Memory B cell (primary cell): Measurements from ENCODE around the gene DLG3.

Experiments
- ATAC-seq: fragments of 150-1000 bp; cut with Tn5 transposase; 2 replicates; pipeline ENCODE4 v1.10.0; 2021; ENCODE audit warnings: low read depth, mild to moderate bottlenecking, moderate library complexity
- DNase-seq, 2 donors: peaks; one replicate each; pipeline ENCODE4 v3.0.0; 2022; ENCODE audit warnings: low spot score in 2 of 2
- H3K27ac Mint-ChIP-seq: one replicate; pipeline ENCODE4 v1.8.0; 2022; ENCODE audit warnings: mild to moderate bottlenecking, moderate library complexity, mixed read lengths
- H3K27me3 Mint-ChIP-seq: one replicate; pipeline ENCODE4 v1.8.0; 2022; ENCODE audit warnings: mixed read lengths
- H3K36me3 Mint-ChIP-seq: one replicate; pipeline ENCODE4 v1.8.0; 2022; ENCODE audit warnings: mild to moderate bottlenecking, mixed read lengths
- H3K4me1 Mint-ChIP-seq: one replicate; pipeline ENCODE4 v1.8.0; 2022; ENCODE audit warnings: mixed read lengths
- H3K4me3 Mint-ChIP-seq: one replicate; pipeline ENCODE4 v1.8.0; 2022; ENCODE audit warnings: mild to moderate bottlenecking, moderate library complexity, mixed read lengths
- H3K9me3 Mint-ChIP-seq: one replicate; pipeline ENCODE4 v1.8.0; 2022; ENCODE audit warnings: mixed read lengths

The DLG3 gene

DNA sequence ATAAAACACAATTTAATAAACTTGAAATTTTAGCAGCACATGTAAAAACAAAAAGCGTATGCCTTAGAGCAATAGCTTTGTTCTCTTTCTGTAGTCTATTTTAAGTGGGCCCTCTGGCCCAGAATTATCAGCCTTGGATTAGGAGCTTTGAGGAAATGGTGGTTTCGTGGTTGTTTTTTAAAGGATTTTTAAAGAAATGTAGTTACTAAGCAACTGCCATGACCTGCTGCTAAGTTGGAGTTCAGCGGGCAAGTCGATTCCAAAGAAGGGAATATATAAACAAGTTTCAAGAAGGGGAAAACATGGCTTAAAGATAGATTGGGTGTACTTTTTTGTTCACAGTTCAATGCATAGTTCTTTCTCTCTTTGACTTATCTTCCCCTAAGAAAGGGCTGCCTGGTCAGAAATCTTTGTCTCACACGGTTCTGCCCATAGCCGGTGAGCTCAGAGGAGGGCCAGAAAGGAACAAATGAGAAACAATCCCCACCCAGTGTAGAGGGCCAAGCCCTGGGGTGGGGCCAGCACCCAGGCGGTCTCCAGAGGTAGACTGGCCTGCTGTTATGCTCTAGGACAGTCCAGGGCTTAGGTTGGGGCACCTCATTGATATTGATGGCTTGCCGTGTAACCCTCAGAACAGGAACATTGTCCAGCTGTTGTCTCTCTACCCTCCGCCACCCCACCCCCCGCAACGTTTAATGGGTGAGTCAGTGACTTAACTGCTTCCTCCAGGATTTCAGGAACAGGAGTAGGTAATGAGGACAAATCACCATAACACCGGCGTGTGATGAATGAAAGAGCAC, 32.5 kb downstream of the DLG3 start:
- DNase-seq = no peak
- Mint-ChIP-seq H3K27ac (no peak overlapping the region), H3K4me1 (peaks cover 4% of the 10 kb centered on the region), H3K4me3 (no peak overlapping the region), H3K27me3 (no peaks in the 10 kb centered on the region), H3K9me3 (no peaks in the 10 kb centered on the region), H3K36me3 (peaks cover 10% of the 10 kb centered on the region)
- ATAC-seq = no peak

DNA sequence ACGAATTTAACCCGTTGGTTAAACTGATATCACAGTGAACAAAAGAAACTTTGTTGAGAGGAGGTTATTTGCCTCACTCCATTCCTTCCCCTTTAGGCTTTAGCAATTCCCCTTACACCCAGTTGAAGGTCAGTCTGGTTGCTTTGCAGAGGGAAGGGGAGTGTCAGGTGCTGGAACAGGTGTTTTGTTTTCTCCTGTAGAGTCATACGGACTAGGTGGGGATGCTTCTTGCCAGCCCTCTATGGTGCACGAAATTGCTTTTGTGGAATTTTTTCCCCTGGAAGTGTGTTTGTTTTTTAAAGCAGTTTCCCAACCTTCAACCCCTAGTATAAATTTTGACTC, 33.1 kb downstream of the DLG3 start:
- Mint-ChIP-seq H3K9me3 (no peaks in the 10 kb centered on the region), H3K4me3 (no peak overlapping the region), H3K27me3 (no peaks in the 10 kb centered on the region), H3K27ac (no peak overlapping the region), H3K36me3 (peaks cover 10% of the 10 kb centered on the region), H3K4me1 (peaks cover 4% of the 10 kb centered on the region)
- ATAC-seq (no peak), DNase-seq (no peak)

DNA sequence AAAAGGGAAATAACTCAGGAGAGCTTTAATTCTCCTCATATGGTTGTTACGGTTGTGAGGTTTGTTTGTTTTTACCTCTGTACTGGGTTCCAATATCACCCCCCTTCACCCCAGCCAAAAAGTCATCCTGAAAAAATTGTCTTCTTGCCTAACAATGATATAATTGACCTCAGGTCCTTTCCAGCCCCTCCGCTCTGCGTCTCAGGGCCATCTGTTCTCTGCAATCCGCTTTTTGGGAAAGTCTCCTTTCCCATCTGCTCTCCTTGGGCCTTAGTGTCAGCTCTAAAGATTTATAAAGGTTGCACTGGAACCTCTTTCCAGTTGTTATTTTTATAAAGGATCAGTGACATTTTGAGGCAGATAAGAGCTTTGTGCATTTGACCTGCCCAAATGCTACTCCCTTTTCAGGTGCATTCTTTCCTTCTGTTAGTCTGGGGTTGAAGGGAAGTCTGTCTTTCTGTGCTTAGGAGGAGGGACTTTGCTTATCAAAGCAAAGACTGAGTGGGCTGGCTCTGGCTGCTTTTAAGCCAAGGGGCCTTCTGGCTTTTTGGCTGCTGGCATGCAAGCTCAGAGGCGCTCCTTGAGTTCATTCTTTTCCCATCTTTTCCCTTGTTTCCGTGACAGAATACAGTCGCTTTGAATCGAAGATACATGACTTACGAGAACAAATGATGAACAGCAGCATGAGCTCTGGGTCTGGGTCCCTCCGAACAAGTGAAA, 34.1 kb downstream of the DLG3 start:
- no peaks in the 10 kb centered on the region for H3K27me3 Mint-ChIP-seq
- DNase-seq (no peak), ATAC-seq (no peak)
- peaks cover 4% of the 10 kb centered on the region for H3K4me1 Mint-ChIP-seq
- peaks cover 8% of the 10 kb centered on the region for H3K36me3 Mint-ChIP-seq
- no peak overlapping the region for H3K27ac Mint-ChIP-seq
- H3K9me3 Mint-ChIP-seq = no peaks in the 10 kb centered on the region
- H3K4me3 Mint-ChIP-seq = no peak overlapping the region

DNA sequence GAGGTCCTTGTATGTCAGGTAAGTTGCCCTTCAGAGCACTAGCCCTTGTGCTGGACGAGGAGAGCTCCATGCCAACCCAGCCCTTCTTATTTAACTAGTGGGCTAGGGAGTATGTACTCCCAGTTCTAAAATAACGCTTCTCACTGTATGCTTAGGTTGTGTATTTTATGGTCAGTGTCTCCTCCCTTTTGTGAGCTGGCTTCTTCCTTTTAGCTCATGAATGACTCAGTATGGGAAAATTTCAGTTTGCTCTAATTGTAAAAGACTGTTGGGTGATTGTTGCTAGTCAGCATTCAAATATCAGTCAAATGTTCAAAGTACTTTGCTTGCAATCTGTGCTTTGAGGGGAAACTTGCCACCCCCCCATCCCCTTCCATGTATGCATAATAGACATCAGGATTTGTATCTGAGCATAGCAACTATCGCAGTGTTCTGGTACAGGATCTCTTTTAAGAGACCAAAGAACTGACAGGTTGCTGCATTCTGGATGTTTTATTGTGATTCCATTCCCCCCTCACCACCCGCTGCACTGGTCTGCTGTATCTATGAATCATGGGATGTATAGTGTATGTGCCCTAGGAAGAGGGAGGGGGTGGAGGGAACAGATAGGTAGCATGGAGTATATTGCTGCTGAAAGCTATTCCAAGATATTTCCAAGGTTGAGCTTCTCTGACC, 34.7 kb downstream of the DLG3 start:
- Mint-ChIP-seq H3K36me3 (peaks cover 5% of the 10 kb centered on the region), H3K4me3 (no peak overlapping the region), H3K9me3 (no peaks in the 10 kb centered on the region), H3K27ac (no peak overlapping the region), H3K27me3 (no peaks in the 10 kb centered on the region), H3K4me1 (peaks cover under 1% of the 10 kb centered on the region)
- no peak for DNase-seq
- no peak for ATAC-seq

DNA sequence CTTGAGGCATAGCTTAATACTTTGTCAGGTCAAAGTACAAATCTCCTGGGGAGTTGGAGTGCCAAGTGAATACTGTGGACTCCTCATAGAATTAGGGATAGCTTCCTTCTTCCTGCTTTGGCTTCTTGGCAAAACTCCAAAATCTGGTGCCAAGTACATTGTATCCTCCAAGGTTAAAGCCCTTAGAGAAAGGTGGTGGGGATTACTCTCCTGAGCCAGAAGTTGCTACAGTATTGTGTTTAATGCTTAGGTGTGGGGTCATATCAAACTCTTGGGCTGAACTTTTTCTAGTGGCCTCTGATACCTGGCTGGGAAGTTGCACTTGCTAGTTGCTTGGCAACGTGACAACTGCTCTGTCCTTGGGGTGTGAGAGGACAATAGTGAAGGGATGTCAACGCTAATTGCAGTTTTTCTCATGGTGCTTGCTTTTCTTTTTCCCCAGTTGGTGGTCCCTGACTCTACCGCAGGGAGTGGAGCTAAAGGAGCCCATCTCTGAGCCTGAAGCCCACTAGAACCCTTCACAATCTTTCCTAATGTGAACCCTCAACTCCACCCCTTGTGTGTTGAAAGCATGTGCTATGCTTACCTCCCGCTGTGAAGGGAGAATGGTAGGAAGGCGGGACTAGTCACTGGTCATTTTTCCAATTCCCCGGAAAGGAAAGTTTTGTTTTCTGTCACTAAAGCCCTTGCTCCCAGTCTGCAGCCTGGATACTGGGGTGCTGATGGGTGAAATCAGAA, 35.5 kb downstream of the DLG3 start:
- no peak overlapping the region for H3K27ac Mint-ChIP-seq
- no peak overlapping the region for H3K4me3 Mint-ChIP-seq
- H3K27me3 Mint-ChIP-seq = no peaks in the 10 kb centered on the region
- H3K9me3 Mint-ChIP-seq = no peaks in the 10 kb centered on the region
- DNase-seq = no peak
- peaks cover 4% of the 10 kb centered on the region for H3K36me3 Mint-ChIP-seq
- H3K4me1 Mint-ChIP-seq = no peaks in the 10 kb centered on the region
- no peak for ATAC-seq

DNA sequence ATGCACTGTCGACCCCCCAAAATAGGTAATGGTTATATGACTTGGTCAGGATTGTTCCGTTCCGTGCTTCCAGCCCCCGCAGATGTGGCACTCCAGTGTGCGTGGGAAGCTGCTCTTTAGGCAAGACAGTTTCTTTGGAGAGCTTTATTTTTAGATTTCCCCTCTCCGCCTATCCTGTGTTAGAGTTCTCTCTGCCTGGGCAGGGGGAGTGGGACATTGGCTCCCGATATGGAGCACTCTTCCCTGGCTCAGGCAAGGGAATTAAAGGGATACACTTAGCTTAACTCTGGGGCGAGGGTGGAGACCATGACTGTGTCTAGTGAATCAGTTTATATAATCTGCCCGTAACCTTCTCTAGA, 36.0 kb downstream of the DLG3 start:
- no peaks in the 10 kb centered on the region for H3K9me3 Mint-ChIP-seq
- no peaks in the 10 kb centered on the region for H3K4me1 Mint-ChIP-seq
- H3K4me3 Mint-ChIP-seq = no peak overlapping the region
- peaks cover 4% of the 10 kb centered on the region for H3K36me3 Mint-ChIP-seq
- no peaks in the 10 kb centered on the region for H3K27me3 Mint-ChIP-seq
- DNase-seq (no peak), ATAC-seq (no peak)
- H3K27ac Mint-ChIP-seq = no peak overlapping the region

DNA sequence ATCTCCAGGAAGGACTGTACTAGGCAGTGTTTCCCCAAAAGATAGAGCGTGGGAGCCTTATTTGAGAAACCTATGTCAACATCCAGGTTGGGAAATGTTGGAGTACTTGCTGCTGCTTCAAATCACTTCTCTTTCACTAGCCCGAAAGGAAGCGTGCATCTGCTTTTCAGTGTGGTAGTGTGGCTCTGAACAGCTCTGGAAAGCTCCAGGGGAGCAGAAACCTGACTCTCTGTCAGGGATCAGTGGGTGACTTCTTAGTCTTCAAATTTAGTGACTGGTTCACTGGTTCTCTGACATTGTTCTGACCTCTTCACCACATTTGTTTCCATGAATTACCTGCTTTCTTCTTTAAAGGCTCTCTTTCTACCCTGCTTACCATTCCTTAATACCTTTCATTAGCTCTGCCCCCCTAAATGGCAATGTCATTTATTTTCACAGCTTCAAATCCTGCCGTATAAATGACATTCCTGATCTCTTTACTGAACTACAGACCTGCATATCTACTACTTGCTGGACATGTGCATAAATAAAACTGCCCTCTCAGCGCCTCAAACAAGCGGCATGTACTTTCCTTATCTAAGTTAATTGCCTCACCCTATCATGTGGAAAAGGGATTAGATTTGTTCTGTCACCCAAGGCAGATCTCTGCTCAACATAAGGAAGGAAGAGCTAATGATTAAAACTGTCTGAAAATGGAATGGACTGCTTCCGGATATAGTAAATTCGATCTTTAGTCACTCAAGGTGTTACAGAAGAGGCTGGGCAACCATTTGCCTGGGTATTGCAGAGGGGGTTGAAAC, 37.0 kb downstream of the DLG3 start:
- H3K4me3 Mint-ChIP-seq = no peak overlapping the region
- no peaks in the 10 kb centered on the region for H3K9me3 Mint-ChIP-seq
- no peak overlapping the region for H3K27ac Mint-ChIP-seq
- DNase-seq (no peak), ATAC-seq (no peak)
- no peaks in the 10 kb centered on the region for H3K27me3 Mint-ChIP-seq
- no peaks in the 10 kb centered on the region for H3K4me1 Mint-ChIP-seq
- peaks cover 4% of the 10 kb centered on the region for H3K36me3 Mint-ChIP-seq

DNA sequence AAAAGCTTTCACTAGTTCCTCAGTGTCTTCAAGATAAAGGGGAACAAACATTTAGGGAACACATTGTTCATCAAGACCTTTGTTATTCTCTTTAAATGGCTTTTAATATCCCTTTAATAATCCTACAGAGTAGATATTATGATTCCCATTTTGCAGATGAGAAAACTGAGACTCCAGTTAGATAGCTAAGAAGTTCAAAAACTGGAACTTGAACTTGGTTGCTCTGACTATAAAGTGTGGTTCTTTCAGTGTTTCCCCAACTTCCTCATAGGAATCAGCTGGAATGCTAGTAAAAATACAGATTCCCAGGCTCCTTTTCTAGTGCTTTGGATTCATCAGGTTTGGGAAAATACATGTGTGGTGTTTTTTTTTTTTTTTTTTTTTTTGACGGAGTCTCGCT, 37.7 kb downstream of the DLG3 start:
- DNase-seq (no peak), ATAC-seq (no peak)
- Mint-ChIP-seq H3K27ac (no peak overlapping the region), H3K4me3 (no peak overlapping the region), H3K27me3 (no peaks in the 10 kb centered on the region), H3K36me3 (peaks cover 5% of the 10 kb centered on the region), H3K4me1 (no peaks in the 10 kb centered on the region), H3K9me3 (no peaks in the 10 kb centered on the region)

DNA sequence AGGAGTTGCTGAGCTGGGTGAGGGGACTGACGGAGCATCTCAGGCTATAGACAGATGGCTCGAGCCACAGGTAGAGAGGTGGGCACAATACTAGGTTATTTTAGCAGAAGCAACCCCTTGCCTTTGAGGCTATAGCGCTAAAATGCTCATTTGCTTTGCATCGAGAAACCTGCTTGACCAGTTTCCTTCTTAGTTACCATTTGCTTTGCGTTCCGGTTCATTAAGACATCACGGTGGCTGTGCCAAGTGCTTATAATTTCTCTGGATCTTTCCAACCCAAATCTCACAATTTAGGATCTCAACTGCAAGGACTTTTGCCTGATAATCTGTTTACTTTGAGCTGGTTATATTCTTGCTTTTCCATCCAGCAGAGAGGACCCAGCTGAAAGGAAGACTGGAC, 40.8 kb downstream of the DLG3 start:
- no peak for DNase-seq
- H3K27me3 Mint-ChIP-seq = no peaks in the 10 kb centered on the region
- H3K4me1 Mint-ChIP-seq = no peaks in the 10 kb centered on the region

DNA sequence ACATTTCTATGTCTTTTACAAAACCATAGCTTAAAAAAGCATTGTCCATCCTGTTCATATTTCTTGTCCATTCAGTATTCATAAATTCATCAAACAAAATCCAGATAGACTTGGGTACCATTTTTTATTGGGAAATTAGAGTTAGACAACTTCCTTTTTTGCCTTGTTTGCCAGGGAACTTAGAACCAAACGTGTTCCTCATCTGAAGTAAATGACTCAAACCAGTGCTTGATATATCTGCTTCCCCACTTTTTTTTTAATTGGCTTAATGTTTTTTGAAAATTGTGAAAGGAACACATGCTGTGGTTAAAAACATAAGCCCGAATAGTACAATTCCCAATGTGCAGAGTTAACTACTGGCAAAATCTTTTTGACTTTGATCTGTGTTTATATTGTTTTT, 44.2 kb downstream of the DLG3 start:
- Mint-ChIP-seq H3K27me3 (no peaks in the 10 kb centered on the region), H3K4me3 (no peak overlapping the region), H3K4me1 (no peaks in the 10 kb centered on the region), H3K36me3 (peaks cover 17% of the 10 kb centered on the region), H3K9me3 (no peaks in the 10 kb centered on the region), H3K27ac (no peak overlapping the region)
- DNase-seq (no peak), ATAC-seq (no peak)

More for the DNA sequence above, 40.8 kb downstream of the DLG3 start:
- Mint-ChIP-seq H3K36me3 (peaks cover 10% of the 10 kb centered on the region), H3K9me3 (no peaks in the 10 kb centered on the region), H3K27ac (no peak overlapping the region), H3K4me3 (no peak overlapping the region)
- ATAC-seq = no peak

DNA sequence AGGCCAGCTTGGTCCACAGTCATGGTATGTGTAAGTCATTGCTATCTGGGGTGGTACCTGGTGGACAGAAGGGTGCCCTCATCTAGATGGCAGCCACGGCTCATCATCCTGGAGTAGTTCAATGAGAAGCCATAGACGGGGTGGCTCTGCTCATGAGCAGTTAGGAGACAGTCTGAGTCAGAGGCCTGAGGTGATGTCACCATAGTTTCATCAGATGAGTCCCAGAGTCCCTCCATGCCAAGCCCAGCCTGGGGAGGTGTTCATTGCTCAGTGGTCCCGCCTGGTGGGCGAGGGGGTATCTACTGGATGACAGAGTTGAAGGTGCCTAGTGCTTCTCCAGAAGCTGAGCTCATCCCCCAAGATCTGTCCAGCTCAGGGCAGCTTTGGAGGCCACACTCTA, 49.8 kb downstream of the DLG3 start:
- no peaks in the 10 kb centered on the region for H3K4me1 Mint-ChIP-seq
- H3K27ac Mint-ChIP-seq = no peak overlapping the region
- H3K27me3 Mint-ChIP-seq = no peaks in the 10 kb centered on the region
- ATAC-seq = no peak
- peaks cover 25% of the 10 kb centered on the region for H3K36me3 Mint-ChIP-seq
- H3K9me3 Mint-ChIP-seq = no peaks in the 10 kb centered on the region
- DNase-seq = no peak
- no peak overlapping the region for H3K4me3 Mint-ChIP-seq

DNA sequence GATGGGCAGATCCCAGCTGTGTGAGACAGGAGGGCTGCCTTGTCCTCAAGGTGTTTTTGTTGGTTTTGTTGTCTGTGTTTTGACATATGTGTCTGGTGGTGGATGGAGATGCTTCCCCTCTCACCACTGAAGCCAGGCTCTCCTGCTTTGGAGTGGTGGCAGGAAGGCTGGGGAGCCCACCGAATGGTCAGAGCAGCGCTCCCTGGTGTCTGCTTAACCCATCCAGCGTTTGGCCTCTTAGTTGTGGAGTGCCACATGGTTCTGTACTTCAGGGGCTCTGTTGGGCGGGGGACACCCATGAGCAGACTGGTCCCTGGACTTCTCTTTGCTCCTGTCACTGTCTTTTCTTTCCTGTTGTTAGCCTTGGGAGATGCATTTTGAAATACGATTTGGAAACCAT, 51.9 kb downstream of the DLG3 start:
- Mint-ChIP-seq H3K27me3 (no peaks in the 10 kb centered on the region), H3K27ac (no peak overlapping the region), H3K4me3 (no peak overlapping the region), H3K9me3 (no peaks in the 10 kb centered on the region), H3K36me3 (peaks cover 24% of the 10 kb centered on the region), H3K4me1 (no peaks in the 10 kb centered on the region)
- no peak for DNase-seq
- no peak for ATAC-seq

DNA sequence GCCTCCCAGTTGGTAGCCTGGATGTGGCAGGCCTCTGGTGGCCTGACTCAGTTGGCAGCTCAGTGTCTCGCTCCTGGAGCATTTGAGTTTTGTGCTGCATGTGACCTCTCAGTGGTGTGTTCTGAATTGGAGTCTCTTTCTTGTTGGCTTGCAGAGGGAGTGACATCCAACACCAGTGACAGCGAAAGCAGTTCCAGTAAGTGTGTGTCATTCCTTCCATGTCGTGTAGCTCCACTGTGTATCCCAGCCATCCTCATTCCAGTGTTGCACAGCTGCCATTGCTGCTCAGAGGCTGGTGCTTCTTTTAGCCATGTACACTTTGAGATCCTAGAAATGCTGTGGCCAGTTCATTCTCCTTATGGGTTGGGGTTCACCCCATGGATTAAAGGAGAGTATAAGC, 52.4 kb downstream of the DLG3 start:
- Mint-ChIP-seq H3K4me3 (no peak overlapping the region), H3K27ac (no peak overlapping the region), H3K27me3 (no peaks in the 10 kb centered on the region), H3K4me1 (no peaks in the 10 kb centered on the region), H3K9me3 (no peaks in the 10 kb centered on the region), H3K36me3 (peaks cover 22% of the 10 kb centered on the region)
- DNase-seq = no peak
- no peak for ATAC-seq
